GM23248 (cell line): ENCODE measurements around the gene ALOX5.

Experiments
- EZH2 ChIP-seq: fragments of 200-600 bp; sonication (generic); IDR thresholded peaks from 2 replicates; pipeline ENCODE4 v1.6.1; 2018; ENCODE audit warnings: antibody characterized with exemption, mild to moderate bottlenecking; ENCODE audit not compliant: insufficient read depth, poor library complexity, severe bottlenecking
- EZH2phosphoT487 ChIP-seq: fragments of 200-600 bp; sonication (generic); IDR thresholded peaks from 2 replicates; pipeline ENCODE4 v1.6.1; 2018; ENCODE audit warnings: antibody characterized with exemption, moderate library complexity, mild to moderate bottlenecking, low read depth; ENCODE audit not compliant: insufficient read depth

GRCh38 chr10:45488365-45488764 lies 114.3 kb downstream of the ALOX5 start:
- TF ChIP-seq EZH2 (no peak), EZH2phosphoT487 (no peak)
